ENCODE measurements around the gene PRIM2.

- TF ChIP-seq CTCF (IDR thresholded peaks at IDR 0.05) (no peak), POLR2AphosphoS5 (IDR thresholded peaks at IDR 0.05; ENCODE audit: low read depth, low read length) (no peak)
These were observed 15.7 kb upstream of the PRIM2 start for GRCh38 chr6:57301757-57302156.

Data from Panc1 (cell line).